Prostate gland (tissue), 2 donors: ENCODE results near the gene TLR3.

Source experiments
- POLR2A ChIP-seq: fragments of 450-650 bp; IDR thresholded peaks from one replicate; pipeline ENCODE4 v1.6.1; 2016; ENCODE audit warnings: antibody characterized with exemption, mild to moderate bottlenecking
- TF ChIP-seq, protein P1 (sequence below), 4 experiments: fragments of 200-600 bp in 2 of 4; fragments of 450-650 bp in 2 of 4; sonication (generic) in 2 of 4; IDR thresholded peaks; 1 replicate in 3 of 4; 2 replicates in 1 of 4; pipeline ENCODE4 v1.5.1; 2016 to 2019; ENCODE audit warnings: antibody characterized with exemption in 4 of 4, mild to moderate bottlenecking in 2 of 4, moderate library complexity in 2 of 4

DNA sequence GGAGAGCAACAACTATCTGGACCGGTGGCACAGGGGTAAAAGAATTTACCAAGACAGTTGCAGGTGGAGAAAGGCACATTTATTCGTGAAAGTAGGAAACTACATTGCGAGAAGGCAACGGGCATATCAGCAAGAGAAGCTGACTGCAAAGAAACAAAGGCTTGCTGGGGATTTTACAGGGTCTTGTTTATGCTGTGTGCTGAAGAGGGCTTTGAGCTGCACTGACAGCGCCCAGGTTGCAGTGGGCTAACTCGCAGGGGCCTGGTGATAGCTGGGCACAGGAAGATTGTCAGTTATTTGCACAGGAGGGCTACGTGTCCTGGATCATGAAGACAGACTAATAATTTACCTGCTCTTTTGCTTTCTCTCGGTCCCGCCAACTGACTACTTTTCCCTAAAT lies 10.7 kb downstream of the TLR3 start:
- TF ChIP-seq, protein P1, sequence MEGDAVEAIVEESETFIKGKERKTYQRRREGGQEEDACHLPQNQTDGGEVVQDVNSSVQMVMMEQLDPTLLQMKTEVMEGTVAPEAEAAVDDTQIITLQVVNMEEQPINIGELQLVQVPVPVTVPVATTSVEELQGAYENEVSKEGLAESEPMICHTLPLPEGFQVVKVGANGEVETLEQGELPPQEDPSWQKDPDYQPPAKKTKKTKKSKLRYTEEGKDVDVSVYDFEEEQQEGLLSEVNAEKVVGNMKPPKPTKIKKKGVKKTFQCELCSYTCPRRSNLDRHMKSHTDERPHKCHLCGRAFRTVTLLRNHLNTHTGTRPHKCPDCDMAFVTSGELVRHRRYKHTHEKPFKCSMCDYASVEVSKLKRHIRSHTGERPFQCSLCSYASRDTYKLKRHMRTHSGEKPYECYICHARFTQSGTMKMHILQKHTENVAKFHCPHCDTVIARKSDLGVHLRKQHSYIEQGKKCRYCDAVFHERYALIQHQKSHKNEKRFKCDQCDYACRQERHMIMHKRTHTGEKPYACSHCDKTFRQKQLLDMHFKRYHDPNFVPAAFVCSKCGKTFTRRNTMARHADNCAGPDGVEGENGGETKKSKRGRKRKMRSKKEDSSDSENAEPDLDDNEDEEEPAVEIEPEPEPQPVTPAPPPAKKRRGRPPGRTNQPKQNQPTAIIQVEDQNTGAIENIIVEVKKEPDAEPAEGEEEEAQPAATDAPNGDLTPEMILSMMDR (IDR thresholded peaks at IDR 0.05) = no peak
- no peak for TF ChIP-seq POLR2A
